ENCODE measurements around the gene ASAP3.

ASAP3 gene

GRCh38 chr1:23524163-23524562 lies 40.2 kb upstream of the ASAP3 start:
- TF ChIP-seq CTCF (IDR thresholded peaks at IDR 0.05; ENCODE audit: insufficient read depth, low read length, poor library complexity, severe bottlenecking), result no peak
- H2AFZ ChIP-seq (ENCODE audit: low read depth, low read length, severe bottlenecking), result no peak overlapping the region
- H3K79me2 ChIP-seq (ENCODE audit: insufficient read depth, low read length), result peaks cover 65% of the 10 kb centered on the region
- H3K9me3 ChIP-seq (ENCODE audit: insufficient read depth, low read length), result no peaks in the 10 kb centered on the region
- peaks cover 43% of the 10 kb centered on the region for H3F3A ChIP-seq (ENCODE audit: insufficient read depth)
- no peaks in the 10 kb centered on the region for H3K27me3 ChIP-seq (ENCODE audit: low read length)
- H3K4me3 ChIP-seq (ENCODE audit: insufficient read depth, low read length, poor library complexity, severe bottlenecking), result no peak overlapping the region
- H3K9me2 ChIP-seq (replicated peaks; ENCODE audit: insufficient read depth, low read length), result no peaks in the 10 kb centered on the region
- peaks cover 8% of the 10 kb centered on the region; the same call in 1 of the 2 replicates for H4K20me1 ChIP-seq (ENCODE audit: low read depth, low read length)
- H3K9ac ChIP-seq (ENCODE audit: low read length), result peak overlapping the region; percentile 48; the same call in 1 of the 2 replicates
- peak overlapping the region; percentile 96 for H3K4me2 ChIP-seq (ENCODE audit: low read depth, low read length, poor library complexity, severe bottlenecking)
- peaks cover 13% of the 10 kb centered on the region for H3K36me3 ChIP-seq (ENCODE audit: low read length)
- H3K27ac ChIP-seq (ENCODE audit: low read depth, low read length), result peak overlapping the region; percentile 94

- no peak for TF ChIP-seq CTCF (IDR thresholded peaks at IDR 0.05; ENCODE audit: insufficient read depth, low read length, poor library complexity, severe bottlenecking)
- no peak for TF ChIP-seq EZH2phosphoT487 (conservative IDR thresholded peaks at IDR 0.05; ENCODE audit: low read length)
- peaks cover 22% of the 10 kb centered on the region for H3K36me3 ChIP-seq (ENCODE audit: low read length)
- H3K27me3 ChIP-seq (ENCODE audit: low read length), result no peaks in the 10 kb centered on the region
- H3K4me3 ChIP-seq (ENCODE audit: insufficient read depth, low read length, poor library complexity, severe bottlenecking), result no peak overlapping the region
- no peaks in the 10 kb centered on the region for H3K9me3 ChIP-seq (ENCODE audit: insufficient read depth, low read length)
- no peak overlapping the region for H2AFZ ChIP-seq (ENCODE audit: low read depth, low read length, severe bottlenecking)
- H3K9me2 ChIP-seq (replicated peaks; ENCODE audit: insufficient read depth, low read length), result no peaks in the 10 kb centered on the region
- H3K27ac ChIP-seq (ENCODE audit: low read depth, low read length), result no peak overlapping the region
- H3K9ac ChIP-seq (ENCODE audit: low read length), result no peak overlapping the region
- peaks cover 54% of the 10 kb centered on the region for H3K79me2 ChIP-seq (ENCODE audit: insufficient read depth, low read length)
- H3F3A ChIP-seq (ENCODE audit: insufficient read depth), result peaks cover 29% of the 10 kb centered on the region
- H4K20me1 ChIP-seq (ENCODE audit: low read depth, low read length), result peaks cover 8% of the 10 kb centered on the region; the same call in 1 of the 2 replicates
- H3K4me2 ChIP-seq (ENCODE audit: low read depth, low read length, poor library complexity, severe bottlenecking), result no peak overlapping the region
Observed at GRCh38 chr1:23522244-23522982, 38.4 kb upstream of the ASAP3 start.

GRCh38 chr1:23521588-23521987 lies 37.6 kb upstream of the ASAP3 start:
- no peak overlapping the region for H3K9ac ChIP-seq (ENCODE audit: low read length)
- no peak for TF ChIP-seq EZH2phosphoT487 (conservative IDR thresholded peaks at IDR 0.05; ENCODE audit: low read length)
- no peak for TF ChIP-seq CTCF (IDR thresholded peaks at IDR 0.05; ENCODE audit: insufficient read depth, low read length, poor library complexity, severe bottlenecking)
- no peaks in the 10 kb centered on the region for H3K9me3 ChIP-seq (ENCODE audit: insufficient read depth, low read length)
- H3K4me2 ChIP-seq (ENCODE audit: low read depth, low read length, poor library complexity, severe bottlenecking), result no peak overlapping the region
- H3F3A ChIP-seq (ENCODE audit: insufficient read depth), result peaks cover 24% of the 10 kb centered on the region
- peaks cover 45% of the 10 kb centered on the region for H3K79me2 ChIP-seq (ENCODE audit: insufficient read depth, low read length)
- H3K36me3 ChIP-seq (ENCODE audit: low read length), result peaks cover 28% of the 10 kb centered on the region
- no peak overlapping the region for H3K27ac ChIP-seq (ENCODE audit: low read depth, low read length)
- no peak overlapping the region for H2AFZ ChIP-seq (ENCODE audit: low read depth, low read length, severe bottlenecking)
- H4K20me1 ChIP-seq (ENCODE audit: low read depth, low read length), result peaks cover 8% of the 10 kb centered on the region; the same call in 1 of the 2 replicates
- no peak overlapping the region for H3K4me3 ChIP-seq (ENCODE audit: insufficient read depth, low read length, poor library complexity, severe bottlenecking)
- no peaks in the 10 kb centered on the region for H3K9me2 ChIP-seq (replicated peaks; ENCODE audit: insufficient read depth, low read length)
- no peaks in the 10 kb centered on the region for H3K27me3 ChIP-seq (ENCODE audit: low read length)

Data from SU-DHL-6 (cell line).